Measurements from ENCODE around the gene NFYC.

Gene NFYC

DNA sequence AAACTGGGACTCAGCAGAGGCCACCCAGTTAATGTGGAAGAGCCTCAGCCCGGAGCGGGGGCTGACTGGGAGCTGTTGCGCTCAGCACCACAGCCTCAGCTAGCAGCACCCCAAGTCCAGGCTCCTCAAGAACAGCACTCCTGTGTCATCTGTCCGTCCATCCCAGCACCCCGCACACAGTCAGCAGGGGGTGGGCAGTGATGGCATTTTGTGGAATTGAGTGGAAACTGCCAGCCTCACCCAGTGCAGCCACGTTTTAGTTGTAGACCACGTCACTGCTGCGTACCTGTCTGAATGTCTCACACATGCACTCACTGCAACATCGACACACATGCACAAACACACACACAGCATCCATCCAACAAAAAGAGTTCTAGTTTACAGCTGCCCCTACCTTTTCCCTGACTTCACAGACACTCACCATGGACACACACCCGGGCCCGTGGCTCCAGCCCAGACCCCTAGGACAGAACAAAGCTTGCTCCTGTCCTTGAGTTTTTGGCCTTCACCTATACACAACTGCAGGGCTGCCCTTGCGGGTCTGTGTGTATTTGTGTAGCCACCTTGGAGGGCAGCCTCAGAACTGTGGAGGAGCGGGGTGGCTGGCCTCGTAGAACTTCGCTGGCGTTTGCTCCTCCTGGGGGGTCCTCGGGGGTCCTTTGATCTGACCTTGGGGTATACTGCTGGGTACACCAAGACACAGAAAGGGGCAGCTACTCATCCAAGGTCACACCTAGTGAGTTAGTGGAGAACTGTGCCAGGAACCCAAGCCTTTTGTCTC lies 97.2 kb downstream of the NFYC start:
- DNase-seq (ENCODE audit: extremely low spot score) = no peak
- TF ChIP-seq, protein P1, sequence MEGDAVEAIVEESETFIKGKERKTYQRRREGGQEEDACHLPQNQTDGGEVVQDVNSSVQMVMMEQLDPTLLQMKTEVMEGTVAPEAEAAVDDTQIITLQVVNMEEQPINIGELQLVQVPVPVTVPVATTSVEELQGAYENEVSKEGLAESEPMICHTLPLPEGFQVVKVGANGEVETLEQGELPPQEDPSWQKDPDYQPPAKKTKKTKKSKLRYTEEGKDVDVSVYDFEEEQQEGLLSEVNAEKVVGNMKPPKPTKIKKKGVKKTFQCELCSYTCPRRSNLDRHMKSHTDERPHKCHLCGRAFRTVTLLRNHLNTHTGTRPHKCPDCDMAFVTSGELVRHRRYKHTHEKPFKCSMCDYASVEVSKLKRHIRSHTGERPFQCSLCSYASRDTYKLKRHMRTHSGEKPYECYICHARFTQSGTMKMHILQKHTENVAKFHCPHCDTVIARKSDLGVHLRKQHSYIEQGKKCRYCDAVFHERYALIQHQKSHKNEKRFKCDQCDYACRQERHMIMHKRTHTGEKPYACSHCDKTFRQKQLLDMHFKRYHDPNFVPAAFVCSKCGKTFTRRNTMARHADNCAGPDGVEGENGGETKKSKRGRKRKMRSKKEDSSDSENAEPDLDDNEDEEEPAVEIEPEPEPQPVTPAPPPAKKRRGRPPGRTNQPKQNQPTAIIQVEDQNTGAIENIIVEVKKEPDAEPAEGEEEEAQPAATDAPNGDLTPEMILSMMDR (IDR thresholded peaks at IDR 0.05; ENCODE audit: control extremely low read depth, extremely low read depth, low read depth, missing control alignments) = no peak
- ChIA-PET POLR2A (no interaction called here), CTCF (interaction anchor here (1.1 to 7.9 kb wide), 4 partner anchors 9 to 164 kb away, joined by 3 to 77 read pairs (median 4); no protein-coding TSS in a partner anchor)

DNA sequence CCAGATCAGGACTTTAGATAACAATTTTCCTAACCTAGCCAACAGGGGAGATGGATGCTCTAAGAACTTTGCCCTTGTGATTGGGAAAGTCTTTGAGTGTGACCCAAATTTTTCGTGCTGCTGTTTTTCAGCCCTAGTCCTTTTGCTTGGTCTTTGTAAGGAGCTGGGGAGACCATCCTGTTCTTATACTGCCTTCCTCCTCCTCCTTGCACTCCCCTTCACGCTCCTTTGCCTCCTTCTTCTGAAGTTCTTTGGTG lies 97.8 kb downstream of the NFYC start:
- ChIA-PET POLR2A (no interaction called here), CTCF (interaction anchor here (1.1 to 7.9 kb wide), 4 partner anchors 9 to 163 kb away, joined by 3 to 77 read pairs (median 4); no protein-coding TSS in a partner anchor)
- no peak for DNase-seq (ENCODE audit: extremely low spot score)
- TF ChIP-seq, protein P1 (IDR thresholded peaks at IDR 0.05; ENCODE audit: control extremely low read depth, extremely low read depth, low read depth, missing control alignments) = no peak

DNA sequence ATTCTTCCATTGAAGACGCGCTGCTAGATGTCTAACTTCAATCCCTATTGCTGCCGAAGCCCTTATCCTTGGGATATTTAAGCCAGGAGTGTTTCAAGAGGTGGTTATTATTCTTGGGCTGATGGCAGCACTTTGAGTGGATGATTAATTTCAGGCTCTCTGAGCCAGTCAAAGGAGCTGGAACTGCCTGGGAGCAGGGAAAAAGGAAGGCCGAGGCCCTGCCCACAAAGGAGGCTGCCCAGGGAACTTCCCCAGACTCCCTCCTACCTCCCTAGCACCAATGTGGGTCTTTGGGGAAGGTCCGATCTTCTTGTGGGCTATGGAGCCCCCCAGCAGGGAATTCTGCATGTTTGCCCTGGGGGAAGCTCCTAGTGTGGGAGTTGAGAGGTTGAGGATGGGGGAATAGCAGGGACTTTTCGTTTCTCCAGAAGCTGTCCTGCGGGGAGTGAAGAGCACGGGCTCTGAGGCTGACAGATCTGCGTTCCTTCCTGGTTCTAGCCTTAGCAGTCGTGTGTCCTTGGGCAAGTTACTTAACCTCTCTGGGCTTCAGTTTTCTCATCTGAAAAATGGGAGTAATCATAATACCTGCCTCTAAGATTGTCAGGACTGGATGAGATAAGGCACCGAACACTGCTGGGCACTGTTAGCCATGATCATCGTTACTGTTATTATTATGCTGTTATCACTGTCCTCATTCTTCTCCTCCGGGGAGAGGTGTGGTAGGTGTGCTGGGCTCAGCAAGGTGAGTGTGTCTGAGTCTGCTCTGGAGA lies 98.3 kb downstream of the NFYC start:
- CTCF ChIA-PET = interaction anchor here (1.1 to 7.9 kb wide), 7 partner anchors 8 to 163 kb away, joined by 3 to 77 read pairs (median 3); no protein-coding TSS in a partner anchor
- POLR2A ChIA-PET = no interaction called here
- TF ChIP-seq, protein P1 (IDR thresholded peaks at IDR 0.05; ENCODE audit: control extremely low read depth, extremely low read depth, low read depth, missing control alignments) = no peak
- no peak for DNase-seq (ENCODE audit: extremely low spot score)

DNA sequence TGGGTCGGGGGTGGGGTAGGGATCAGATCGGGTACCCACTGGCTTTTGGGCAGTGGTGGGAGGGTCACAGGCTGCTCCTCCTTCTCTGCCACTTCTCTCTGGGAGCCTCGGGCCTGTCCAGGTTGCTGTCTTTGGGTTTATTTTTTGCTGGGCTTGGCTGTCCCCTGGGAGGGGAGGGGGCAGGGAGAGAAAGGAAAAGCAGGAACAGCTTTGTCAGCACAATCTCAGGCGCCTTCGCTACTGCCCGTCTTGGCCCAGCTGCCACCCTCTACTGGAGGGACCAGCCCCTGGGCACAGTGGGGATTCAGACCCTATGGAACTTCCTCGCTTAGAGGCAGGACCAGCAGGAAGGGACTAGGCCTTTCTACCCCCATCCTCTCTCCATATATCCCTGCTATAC lies 100.5 kb downstream of the NFYC start:
- no peak for DNase-seq (ENCODE audit: extremely low spot score)
- TF ChIP-seq, protein P1 (IDR thresholded peaks at IDR 0.05; ENCODE audit: control extremely low read depth, extremely low read depth, low read depth, missing control alignments) = no peak
- CTCF ChIA-PET = interaction anchor here (7.9 kb wide), 1 partner anchor 18 kb away, joined by 77 read pairs; no protein-coding TSS in a partner anchor
- POLR2A ChIA-PET = no interaction called here

DNA sequence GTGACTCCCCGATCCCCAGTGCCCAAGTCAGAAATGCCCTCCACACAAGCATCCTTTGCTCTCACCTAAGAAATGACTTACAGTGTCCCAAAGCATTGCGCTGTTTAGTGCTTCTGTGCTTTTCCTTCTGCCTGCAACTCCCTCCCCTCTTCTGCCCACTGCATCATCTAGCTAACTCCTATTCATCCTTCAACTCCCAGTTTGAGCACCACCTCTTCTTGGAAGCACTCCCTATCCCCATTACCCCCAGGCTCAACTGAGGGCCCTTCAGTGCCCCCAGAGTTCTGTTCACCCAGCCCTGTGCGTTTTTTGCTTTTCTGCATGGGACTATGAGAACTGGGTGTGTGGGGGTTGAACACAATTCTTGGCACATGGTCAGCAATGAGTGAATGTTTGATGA lies 102.1 kb downstream of the NFYC start:
- no peak for DNase-seq (ENCODE audit: extremely low spot score)
- POLR2A ChIA-PET = no interaction called here
- CTCF ChIA-PET = interaction anchor here (1.0 to 2.4 kb wide), 2 partner anchors 19 to 56 kb away, joined by 3 to 11 read pairs; no protein-coding TSS in a partner anchor
- TF ChIP-seq, protein P1 (IDR thresholded peaks at IDR 0.05; ENCODE audit: control extremely low read depth, extremely low read depth, low read depth, missing control alignments) = no peak

DNA sequence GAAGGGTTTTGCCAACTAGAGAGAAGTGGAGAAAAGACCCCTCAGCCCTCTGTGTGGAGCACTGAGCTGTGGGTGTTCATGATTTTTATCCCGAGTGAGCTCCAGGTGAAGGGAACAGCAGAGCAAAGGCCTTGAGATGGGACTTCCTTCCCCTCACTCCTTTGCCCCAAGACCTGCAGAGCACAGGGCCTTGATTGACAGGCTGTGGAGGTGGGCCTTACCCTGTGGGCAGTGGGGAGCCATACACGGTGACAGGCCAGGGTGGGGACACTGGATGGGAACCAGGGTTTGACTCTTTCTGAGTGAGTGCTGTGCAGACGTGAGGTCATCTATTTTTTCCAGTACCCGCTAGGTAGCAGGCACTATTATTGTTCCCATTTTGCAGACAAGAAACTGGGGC lies 102.5 kb downstream of the NFYC start:
- ChIA-PET CTCF (interaction anchor here (2.4 to 5.9 kb wide), 2 partner anchors 20 to 56 kb away, joined by 11 to 22 read pairs; no protein-coding TSS in a partner anchor), POLR2A (no interaction called here)
- TF ChIP-seq, protein P1 (IDR thresholded peaks at IDR 0.05; ENCODE audit: control extremely low read depth, extremely low read depth, low read depth, missing control alignments) = no peak
- DNase-seq (ENCODE audit: extremely low spot score) = no peak

Data from GM10248 (cell line).